Smooth muscle cell of the brain vasculature (primary cell): ENCODE measurements around the gene PNMA8A.
"Not testable (repeated sequence)": the region's sequence is repeated elsewhere in the genome, so short reads cannot be mapped to it uniquely, and the experiment has no call there.

Experiments used
- DNase-seq: peaks from one replicate; pipeline ENCODE4 v3.0.0-alpha.2; 2012; ENCODE audit warnings: low read depth, low spot score

Gene PNMA8A

GRCh38 chr19:46466536-46467196, 4.7 kb downstream of the PNMA8A start:
- DNase-seq = no peak

GRCh38 chr19:46463516-46463915, 7.8 kb downstream of the PNMA8A start:
- no peak for DNase-seq

- no peak for DNase-seq
Observed at GRCh38 chr19:46461537-46461936, 9.8 kb downstream of the PNMA8A start.

DNA sequence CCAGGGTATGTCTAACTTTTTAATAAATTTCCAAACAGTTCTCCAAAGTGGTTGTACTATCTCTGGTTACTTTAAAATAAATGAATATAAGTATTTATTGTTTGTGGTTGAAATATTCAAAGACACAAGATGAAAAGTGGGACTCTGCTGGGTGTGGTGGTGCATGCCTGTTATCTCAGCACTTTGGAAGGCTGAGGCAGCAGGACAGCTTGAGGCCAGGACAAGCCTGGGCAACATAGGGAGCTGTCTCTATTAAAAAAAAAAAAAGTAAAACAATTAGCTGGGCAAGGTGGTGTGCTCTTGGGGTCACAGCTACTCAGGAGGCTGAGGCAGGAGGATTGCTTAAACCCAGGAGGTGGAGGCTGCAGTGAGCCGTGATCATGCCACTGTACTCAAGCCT, 10.4 kb downstream of the PNMA8A start:
- DNase-seq = no peak

DNA sequence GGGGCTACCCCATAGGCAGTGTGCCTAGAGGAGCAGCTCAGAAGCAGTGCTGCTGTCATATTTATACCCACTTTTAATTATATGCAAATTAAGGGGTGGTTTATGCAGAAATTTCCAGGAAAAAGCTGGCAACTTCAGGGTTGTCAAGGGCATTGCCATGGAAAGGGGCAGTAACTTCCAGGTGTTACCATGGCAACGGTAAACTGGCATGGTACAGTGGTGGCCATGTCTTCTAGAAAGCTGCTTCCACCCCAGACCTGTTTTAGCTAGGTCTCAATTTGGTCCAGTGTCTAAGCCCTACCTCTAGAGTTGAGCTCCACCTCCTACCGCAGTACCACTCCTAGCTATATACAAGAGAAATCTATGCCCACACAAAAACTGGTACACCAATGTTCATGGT, 11.3 kb downstream of the PNMA8A start:
- no peak for DNase-seq

DNA sequence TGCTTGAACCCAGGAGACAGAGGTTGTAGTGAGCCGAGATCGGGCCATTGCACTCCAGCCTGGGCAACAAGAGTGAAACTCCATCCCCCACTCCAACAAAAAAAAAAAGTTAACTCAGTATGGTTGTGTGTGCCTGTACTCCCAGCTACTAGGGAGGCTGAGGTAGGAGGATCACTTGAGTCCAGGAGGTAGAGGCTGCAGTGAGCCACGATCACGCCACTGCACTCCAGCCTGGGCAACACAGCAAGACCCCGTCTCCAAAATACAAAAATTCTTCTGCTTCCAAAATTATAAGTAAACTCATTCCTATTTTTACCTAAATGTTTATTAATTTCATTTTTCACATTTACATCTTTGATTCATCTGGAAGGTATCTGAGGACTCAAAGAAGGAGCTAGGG, 14.4 kb downstream of the PNMA8A start:
- no peak for DNase-seq

DNA sequence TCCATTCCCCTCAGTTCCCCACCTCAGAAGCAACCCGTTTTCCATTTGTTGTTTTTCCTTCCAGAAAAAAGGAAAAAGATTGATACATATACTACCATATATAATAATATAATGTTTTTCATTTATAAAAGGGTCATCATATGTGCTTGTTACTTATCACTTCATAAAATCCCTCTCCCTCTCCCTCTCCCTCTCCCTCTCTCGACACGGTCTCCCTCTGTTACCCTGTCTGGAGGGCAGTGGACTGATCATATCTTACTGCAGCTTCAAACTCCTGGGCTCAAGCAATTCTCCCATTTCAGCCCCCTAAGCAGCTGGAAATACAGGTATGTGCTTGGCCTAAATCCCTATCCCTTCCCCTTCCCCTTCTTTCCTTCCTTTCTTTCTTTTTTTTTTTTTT, 17.1 kb downstream of the PNMA8A start:
- no peak for DNase-seq

DNA sequence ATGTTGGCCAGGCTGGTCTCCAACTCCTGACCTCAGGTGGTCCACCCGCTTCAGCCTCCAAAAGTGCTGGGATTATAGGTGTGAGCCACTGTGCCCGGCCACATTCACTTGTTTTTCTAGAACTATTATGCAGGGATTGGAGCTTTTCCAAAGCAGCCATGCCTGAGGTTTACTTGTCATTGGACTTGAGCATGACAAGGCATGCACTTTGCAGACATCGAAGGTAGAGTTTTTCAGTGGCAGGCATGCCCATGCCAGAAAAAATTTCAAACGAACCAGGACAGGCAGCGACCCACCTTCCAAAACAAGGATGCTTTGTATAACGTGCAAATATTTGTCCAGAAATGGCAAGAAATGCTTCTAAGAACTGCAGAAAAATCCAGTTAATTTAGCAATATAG, 17.7 kb downstream of the PNMA8A start:
- DNase-seq = no peak

GRCh38 chr19:46452186-46452585, 19.2 kb downstream of the PNMA8A start:
- DNase-seq = no peak

- no peak for DNase-seq
Observed at GRCh38 chr19:46451352-46451751, 20.0 kb downstream of the PNMA8A start.

DNA sequence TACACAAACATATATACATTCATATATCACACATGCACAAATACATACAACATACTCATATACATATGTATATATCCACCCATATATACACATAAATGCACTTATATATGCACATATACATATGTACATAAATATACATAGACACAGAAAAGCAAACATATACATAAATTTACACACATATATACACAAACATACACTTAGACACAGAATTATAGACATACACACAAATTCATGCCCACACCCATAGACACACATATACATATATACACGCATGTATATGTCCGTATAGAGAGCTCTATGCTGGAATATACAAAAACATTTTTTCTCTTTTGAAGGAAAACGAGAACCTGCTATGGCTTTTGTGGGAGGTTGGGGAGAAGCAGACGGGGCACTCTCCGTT, 20.6 kb downstream of the PNMA8A start:
- no peak for DNase-seq

GRCh38 chr19:46449228-46449627, 22.1 kb downstream of the PNMA8A start:
- no peak for DNase-seq

GRCh38 chr19:46448601-46449000, 22.8 kb downstream of the PNMA8A start:
- no peak for DNase-seq

DNA sequence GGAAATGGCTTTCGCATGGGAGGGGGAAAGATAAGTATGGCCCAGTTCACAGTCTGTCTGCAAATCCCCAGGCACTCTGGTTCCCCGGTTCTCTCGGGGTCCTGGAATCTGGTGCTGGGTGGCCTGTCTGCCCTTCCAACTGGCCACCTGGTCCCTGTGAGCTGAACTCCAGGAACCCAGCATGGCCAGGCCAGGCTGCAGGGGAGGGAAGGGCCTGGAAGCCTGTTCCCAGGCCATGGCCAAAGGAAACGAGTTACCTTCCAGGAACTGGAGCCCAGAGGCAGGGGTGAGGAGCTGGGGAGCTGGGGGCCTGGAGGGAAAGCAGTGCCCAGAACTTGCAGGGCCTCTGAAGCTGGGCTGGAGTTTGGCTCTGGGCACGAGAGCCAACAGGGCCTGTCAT, 23.5 kb downstream of the PNMA8A start:
- no peak for DNase-seq

DNA sequence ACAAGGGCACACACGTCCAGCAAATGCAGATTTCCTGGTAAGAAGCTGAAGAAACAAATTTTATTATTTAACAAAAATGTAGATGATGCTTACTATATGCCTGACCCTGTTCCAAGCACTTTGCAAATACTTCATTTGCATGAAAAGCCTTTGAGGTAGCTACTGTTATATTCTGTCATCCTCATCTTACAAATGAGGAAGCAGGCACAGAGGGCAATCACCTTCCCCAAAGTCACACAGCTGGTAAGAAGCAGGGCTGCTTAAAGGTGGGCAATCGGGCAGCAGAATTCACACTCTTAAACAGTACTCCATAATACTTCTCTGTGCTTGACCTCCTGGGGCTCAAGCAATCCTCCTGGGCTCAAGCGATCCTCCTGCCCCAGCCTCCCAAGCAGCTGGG, 24.4 kb downstream of the PNMA8A start:
- DNase-seq = no peak

DNA sequence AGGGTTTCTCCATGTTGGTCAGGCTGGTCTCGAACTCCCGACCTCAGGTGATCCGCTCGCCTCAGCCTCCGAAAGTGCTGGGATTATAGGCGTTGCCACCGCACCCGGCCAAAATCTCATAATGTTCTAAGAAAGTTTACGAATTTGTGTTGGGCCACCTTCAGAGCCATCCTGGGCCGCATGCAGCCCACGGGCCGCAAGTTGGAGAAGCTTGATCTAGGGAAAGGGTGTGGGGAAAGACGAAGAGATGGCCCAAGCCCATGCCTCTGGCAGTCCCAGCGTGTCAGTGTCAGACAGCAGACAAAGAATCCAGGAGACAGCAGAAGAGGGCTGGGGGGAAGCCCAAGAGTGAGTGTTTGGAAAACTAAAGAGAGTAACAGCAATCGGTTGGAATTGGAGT, 25.3 kb downstream of the PNMA8A start:
- no peak for DNase-seq

DNA sequence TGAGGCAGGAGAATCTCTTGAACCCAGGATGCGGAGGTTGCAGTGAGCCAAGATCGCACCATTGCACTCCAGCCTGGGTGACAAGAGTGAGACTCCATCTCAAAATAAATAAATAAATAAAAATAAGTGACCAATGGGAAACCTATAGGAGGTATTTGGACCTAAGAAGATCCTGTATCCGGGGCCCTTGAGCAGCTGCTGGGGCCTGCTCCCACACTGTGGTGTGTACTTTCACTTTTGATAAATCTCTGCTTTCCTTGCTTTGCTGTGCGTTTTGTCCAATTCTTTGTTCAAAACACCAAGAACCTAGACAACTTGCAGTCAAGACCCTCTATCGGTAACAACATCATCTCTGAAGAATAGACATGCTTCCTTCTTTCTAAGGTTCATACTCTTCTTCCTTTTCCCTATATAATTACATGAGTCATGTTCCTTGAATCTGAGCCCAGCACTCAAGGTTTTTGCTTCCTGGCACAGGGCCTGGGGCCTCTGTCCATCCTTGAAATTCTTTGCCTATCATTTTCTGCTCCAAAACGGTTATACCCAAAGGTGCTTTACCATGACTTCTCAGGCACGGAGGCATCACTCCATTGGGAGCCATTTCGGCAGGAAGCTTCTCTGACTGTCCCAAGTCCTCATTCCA, 28.4 kb downstream of the PNMA8A start:
- no peak for DNase-seq

- no peak for DNase-seq
Observed at GRCh38 chr19:46441866-46442265, 29.5 kb downstream of the PNMA8A start.

GRCh38 chr19:46435689-46436088, 35.7 kb downstream of the PNMA8A start:
- not testable (repeated sequence) for DNase-seq

GRCh38 chr19:46435009-46435408, 36.4 kb downstream of the PNMA8A start:
- no peak for DNase-seq

DNA sequence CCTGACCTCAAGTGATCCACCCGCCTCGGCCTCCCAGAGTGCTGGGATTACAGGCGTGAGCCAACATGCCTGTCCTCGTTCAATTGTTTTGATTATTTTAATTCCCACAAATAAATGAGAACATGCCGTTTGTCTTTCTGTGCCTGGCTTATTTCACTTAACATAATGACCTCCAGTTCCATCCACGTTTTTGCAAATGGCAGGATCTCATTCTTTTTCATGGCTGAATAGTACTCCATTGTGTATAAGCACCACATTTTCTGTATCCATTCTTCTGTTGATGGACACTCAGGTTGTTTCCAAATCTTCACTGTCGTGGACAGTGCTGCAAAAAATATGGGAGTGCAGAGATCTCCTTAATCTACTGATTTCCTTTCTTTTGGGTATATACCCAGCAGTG, 37.9 kb downstream of the PNMA8A start:
- not testable (repeated sequence) for DNase-seq

GRCh38 chr19:46431824-46432223, 39.5 kb downstream of the PNMA8A start:
- no peak for DNase-seq

DNA sequence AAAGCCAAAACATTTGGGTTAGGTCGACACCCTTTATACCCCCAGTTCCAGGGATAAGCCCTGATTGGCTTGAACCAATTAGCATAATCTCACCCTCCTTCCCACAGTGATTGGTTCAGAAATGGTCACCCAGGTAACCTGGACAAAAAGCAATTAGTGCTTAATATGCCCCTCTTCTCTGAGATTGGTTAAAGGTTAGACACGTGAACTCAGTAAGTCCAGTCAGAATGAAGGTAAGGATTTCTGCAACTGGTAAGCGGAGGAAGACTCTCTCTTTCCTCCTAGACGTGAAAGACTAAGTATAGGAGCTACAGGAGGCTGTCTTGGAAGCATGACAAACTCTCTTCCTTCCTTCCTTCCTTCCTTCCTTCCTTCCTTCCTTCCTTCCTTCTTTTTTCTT, 41.4 kb downstream of the PNMA8A start:
- DNase-seq = no peak
